Left lung (tissue), 14 donors: ENCODE results near the gene MAEL. TPM values are rescaled to one million over a fixed set of nuclear protein-coding genes. Genes with fewer than 3 reads are reported as not detected.

Experiments
- ATAC-seq: fragments of 200-7000 bp; cut with Tn5 transposase; one replicate; pipeline ENCODE4 v1.9.1; 2020; ENCODE audit warnings: moderate library complexity
- DNase-seq, 4 donors: peaks; one replicate each; pipeline ENCODE4 v3.0.0-alpha.2; 2013 to 2020
- H3K27ac ChIP-seq, 2 donors: fragments of 200-600 bp; sonication (generic) in 1 of 2; one replicate each; pipeline versions ENCODE4 v1.5.0 to v1.8.0; 2020 to 2021
- H3K27me3 ChIP-seq, 2 donors: fragments of 200-600 bp; sonication (generic) in 1 of 2; one replicate each; pipeline versions ENCODE4 v1.5.0 to v1.8.0; 2020 to 2021
- H3K36me3 ChIP-seq, 2 donors: fragments of 200-600 bp; sonication (generic) in 1 of 2; one replicate each; pipeline versions ENCODE4 v1.5.0 to v1.8.0; 2020 to 2021
- H3K4me1 ChIP-seq, 2 donors: fragments of 200-600 bp; one replicate each; pipeline ENCODE4 v1.8.0; 2021
- H3K4me3 ChIP-seq, 2 donors: fragments of 200-600 bp; sonication (generic) in 1 of 2; one replicate each; pipeline versions ENCODE4 v1.5.0 to v1.8.0; 2020 to 2021; ENCODE audit warnings: mild to moderate bottlenecking in 1 of 2
- H3K9me3 ChIP-seq, 2 donors: fragments of 200-600 bp; sonication (generic) in 1 of 2; one replicate each; pipeline versions ENCODE4 v1.5.0 to v1.8.0; 2020 to 2021
- intact Hi-C, 2 donors: fragments of 100-400 bp; cut with DNase I; formaldehyde crosslinking; loops; one replicate each; pipeline versions ENCODE4 v1.11.2 to v1.14.2; 2022
- long read RNA-seq, 12 donors: library from polyadenylated mRNA in 2 of 12; unstranded in 2 of 12; transcript quantifications; one replicate each; pipeline ENCODE4 v2.0.0 and lab custom pipeline, GENCODE V29; 2019 to 2026
- polyA plus RNA-seq, 6 donors: library from polyadenylated mRNA; unstranded; fragments of 120-200 nt; gene quantifications; one replicate each; pipeline ENCODE4 v1.2.1, GENCODE V29; 2013; ENCODE audit not compliant: insufficient read length in 6 of 6
- total RNA-seq, 2 donors: library from RNA; stranded (reverse); fragmentation: NEBNext Ultra II Directional; extraction: Animal tissue kit (Norgen Biotek cat#: 25700); gene quantifications; one replicate each; pipeline ENCODE4 v1.2.1, GENCODE V29; 2021
- TF ChIP-seq, protein P1 (sequence below), 2 donors: fragments of 200-600 bp; sonication (generic) in 1 of 2; IDR thresholded peaks; one replicate each; pipeline versions ENCODE4 v1.5.0 to v1.8.0; 2021; ENCODE audit warnings: antibody characterized with exemption in 2 of 2
- donor health status: DM: no; HTN: yes; CAD: no.
- donor health status: DM: no; HTN: no; CAD: no.

MAEL gene
- total RNA-seq (not detected), polyA plus RNA-seq (under 1 TPM in 5 of 6 donors, not detected in 1; 0.11 to 0.47 (median 0.25) TPM)
- long read RNA-seq, donor 1, result 0 reads
- long read RNA-seq, donor 2, result 0 reads
- long read RNA-seq, donor 3, result 0 reads
- long read RNA-seq, donor 4, result 0 reads
- long read RNA-seq, donor 5, result 0 reads
- long read RNA-seq, donor 6, result 0 reads
- long read RNA-seq, donor 7, result 0 reads
- long read RNA-seq, donor 8, result 0 reads
- long read RNA-seq, donor 9, result 0 reads
- long read RNA-seq, donor 10, result 0 reads
- long read RNA-seq, donor 11, result 0 reads
- long read RNA-seq, donor 12, result 0 reads

DNA sequence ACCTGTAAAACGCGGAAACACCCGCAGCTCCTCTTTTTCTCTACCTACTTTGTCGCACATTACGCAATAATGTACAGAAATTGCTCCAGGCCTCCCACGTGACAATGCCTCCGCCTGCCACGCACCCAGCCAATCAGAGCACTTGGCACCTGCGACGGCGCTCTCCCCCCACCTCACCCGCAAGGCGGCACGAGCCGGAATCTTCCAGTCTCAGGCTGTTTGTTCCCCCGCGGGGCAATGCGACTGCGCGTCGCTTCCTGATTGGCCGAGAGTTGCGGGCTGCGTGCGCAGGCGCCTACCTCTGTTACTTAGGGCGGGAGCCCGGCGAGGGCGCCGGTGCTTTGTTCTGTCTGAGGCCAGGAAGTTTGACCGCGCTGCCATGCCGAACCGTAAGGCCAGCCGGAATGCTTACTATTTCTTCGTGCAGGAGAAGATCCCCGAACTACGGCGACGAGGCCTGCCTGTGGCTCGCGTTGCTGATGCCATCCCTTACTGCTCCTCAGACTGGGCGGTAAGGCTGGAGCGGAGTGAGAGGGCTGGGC lies at the start of gene MAEL:
MAEL (plus strand) TSS at position 307 of the 542 bp plus-strand sequence; CDS start at position 380, 73 bp downstream.
- Histone ChIP-seq H3K9me3 (peaks cover 0 to 6% of the 10 kb centered on the region in 2 donors), H3K27me3 (no peaks in the 10 kb centered on the region), H3K4me3 (no peak within 1 kb of the TSS), H3K4me1 (no peaks in the 10 kb centered on the region), H3K27ac (no peak within 1 kb of the TSS), H3K36me3 (no peaks in the 10 kb centered on the region)
- no peak for ATAC-seq
- TF ChIP-seq, protein P1, sequence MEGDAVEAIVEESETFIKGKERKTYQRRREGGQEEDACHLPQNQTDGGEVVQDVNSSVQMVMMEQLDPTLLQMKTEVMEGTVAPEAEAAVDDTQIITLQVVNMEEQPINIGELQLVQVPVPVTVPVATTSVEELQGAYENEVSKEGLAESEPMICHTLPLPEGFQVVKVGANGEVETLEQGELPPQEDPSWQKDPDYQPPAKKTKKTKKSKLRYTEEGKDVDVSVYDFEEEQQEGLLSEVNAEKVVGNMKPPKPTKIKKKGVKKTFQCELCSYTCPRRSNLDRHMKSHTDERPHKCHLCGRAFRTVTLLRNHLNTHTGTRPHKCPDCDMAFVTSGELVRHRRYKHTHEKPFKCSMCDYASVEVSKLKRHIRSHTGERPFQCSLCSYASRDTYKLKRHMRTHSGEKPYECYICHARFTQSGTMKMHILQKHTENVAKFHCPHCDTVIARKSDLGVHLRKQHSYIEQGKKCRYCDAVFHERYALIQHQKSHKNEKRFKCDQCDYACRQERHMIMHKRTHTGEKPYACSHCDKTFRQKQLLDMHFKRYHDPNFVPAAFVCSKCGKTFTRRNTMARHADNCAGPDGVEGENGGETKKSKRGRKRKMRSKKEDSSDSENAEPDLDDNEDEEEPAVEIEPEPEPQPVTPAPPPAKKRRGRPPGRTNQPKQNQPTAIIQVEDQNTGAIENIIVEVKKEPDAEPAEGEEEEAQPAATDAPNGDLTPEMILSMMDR (IDR thresholded peaks at IDR 0.05), result no peak
- peak in 1 of 4 donors; percentile 76 for DNase-seq
- intact Hi-C loops, result loop anchor here in 1 of 2 donors (10.0 kb wide), 1 partner anchor 64 kb away; no protein-coding TSS in a partner anchor

DNA sequence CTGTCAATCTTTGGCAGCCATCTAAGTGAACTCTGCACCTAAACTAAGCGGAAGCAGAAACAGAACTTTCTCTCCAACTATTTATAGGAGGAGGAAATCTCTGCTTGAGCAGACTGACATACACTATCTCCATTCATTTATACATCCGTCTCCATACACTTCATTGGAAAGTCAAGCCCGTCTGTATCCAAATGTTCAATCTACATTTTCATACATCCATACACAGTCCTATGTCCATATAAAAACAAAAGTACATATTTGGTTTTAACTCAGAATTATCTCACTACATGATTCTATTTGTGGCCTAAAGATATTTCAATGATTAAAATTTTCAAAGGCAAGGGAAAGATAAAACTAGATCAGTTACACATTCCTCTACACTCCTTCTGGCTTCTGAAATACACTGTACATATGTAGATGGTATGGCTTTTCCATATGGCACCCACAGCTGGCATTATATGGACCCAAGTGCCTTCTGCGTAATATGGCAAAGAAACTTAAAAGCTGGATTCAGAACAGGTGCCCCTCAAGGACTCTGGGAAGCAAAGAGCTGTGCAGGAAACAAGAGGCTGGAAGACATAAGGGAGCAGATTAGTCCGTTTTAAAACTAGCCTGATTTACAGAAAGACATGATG lies 49.2 kb upstream of the MAEL start:
- intact Hi-C loops, result no loop called here
- H3K27me3 ChIP-seq, result no peaks in the 10 kb centered on the region
- H3K27ac ChIP-seq, result no peak overlapping the region
- ATAC-seq (no peak), DNase-seq (no peak)
- H3K36me3 ChIP-seq, result no peaks in the 10 kb centered on the region
- H3K9me3 ChIP-seq, result no peaks in the 10 kb centered on the region
- H3K4me1 ChIP-seq, result no peaks in the 10 kb centered on the region
- H3K4me3 ChIP-seq, result no peak overlapping the region
- TF ChIP-seq, protein P1 (IDR thresholded peaks at IDR 0.05), result no peak

DNA sequence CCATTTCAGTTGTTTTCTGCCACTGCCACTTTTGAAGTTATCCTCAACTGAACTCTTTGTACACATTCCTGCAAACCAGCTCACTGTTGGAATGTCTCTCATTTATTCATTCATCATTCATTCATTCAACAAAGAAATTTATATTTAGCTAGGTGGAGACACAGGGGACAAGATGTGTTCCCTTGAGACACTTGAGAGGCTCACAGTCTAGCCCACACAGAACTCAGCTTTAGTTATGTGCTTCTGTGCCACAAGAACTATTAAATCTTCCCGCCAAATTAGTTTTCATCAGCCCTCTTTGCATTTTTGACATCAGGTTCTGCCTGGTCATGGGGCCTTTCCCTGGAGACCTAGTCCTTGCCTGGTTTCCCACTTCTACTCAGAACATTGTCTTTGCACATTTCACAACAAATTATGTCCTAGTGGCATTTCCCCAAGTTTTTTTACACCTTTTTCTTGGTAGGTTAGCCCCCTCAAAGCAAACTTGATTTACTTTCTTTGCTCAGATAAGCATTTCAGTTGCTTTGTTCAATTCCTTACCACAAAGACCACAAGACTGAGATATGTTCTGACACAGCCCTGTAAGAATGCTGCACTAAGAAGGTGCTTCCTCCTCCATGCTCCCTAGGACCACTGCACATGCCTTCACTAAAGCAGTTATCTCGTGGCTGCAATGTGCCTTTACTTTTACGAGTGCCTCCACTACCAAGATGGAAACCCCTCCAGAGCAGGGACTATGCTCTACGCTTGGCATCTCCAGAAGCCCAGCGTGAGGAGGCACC lies 44.7 kb upstream of the MAEL start:
- no peak overlapping the region for H3K4me3 ChIP-seq
- H3K36me3 ChIP-seq, result no peaks in the 10 kb centered on the region
- DNase-seq (no peak), ATAC-seq (no peak)
- TF ChIP-seq, protein P1 (IDR thresholded peaks at IDR 0.05), result no peak
- no peaks in the 10 kb centered on the region for H3K9me3 ChIP-seq
- H3K27ac ChIP-seq, result no peak overlapping the region
- peaks cover 0 to 26% of the 10 kb centered on the region in 2 donors for H3K27me3 ChIP-seq
- intact Hi-C loops, result no loop called here
- H3K4me1 ChIP-seq, result peaks cover 0 to 2% of the 10 kb centered on the region in 2 donors

DNA sequence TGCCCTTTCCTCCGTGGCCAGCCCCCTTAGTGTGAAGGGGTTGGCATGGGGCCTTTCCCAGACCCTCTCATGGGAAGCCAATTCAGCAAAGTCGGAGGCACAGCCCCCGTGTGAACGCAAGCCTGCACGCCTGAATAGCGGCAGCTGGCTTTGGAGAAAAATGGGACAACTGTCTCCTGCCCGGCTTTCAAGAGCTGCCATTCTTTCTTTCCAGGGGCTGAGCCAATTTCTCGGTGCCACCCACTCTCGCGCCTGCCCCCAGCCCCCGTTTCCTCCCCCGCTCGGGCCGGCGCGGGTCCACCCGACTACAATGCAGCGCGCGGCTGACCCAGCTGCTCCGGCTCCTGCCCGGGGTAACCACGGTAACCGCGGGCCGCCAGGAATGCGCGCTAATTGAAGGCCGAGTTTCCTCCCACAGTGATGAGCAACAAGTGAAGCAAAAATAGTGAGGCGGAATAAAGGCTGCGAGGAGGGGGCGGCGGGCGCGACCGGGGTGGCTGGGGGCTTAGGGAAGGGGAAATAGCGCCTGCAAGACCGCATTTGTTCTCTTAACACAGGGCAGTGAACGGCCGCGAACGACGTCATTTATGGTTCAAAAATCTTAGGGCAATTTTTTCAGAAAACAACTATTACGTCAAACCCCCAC lies 41.6 kb upstream of the MAEL start:
- no peaks in the 10 kb centered on the region for H3K36me3 ChIP-seq
- H3K27me3 ChIP-seq, result peaks cover 0 to 26% of the 10 kb centered on the region in 2 donors
- DNase-seq (peak; percentile 18 to 84 (median 42)), ATAC-seq (peak; percentile 77)
- TF ChIP-seq, protein P1 (IDR thresholded peaks at IDR 0.05), result no peak
- intact Hi-C loops, result no loop called here
- H3K4me3 ChIP-seq, result no peak overlapping the region
- peaks cover 2 to 3% of the 10 kb centered on the region in 2 donors for H3K4me1 ChIP-seq
- no peak overlapping the region for H3K27ac ChIP-seq
- no peaks in the 10 kb centered on the region for H3K9me3 ChIP-seq
